Measurements from ENCODE around the gene CDK14.
"Not testable (repeated sequence)": the region's sequence is repeated elsewhere in the genome, so short reads cannot be mapped to it uniquely, and the experiment has no call there.

CDK14 gene

GRCh38 chr7:90719155-90719554, 123.0 kb downstream of the CDK14 start:
- DNase-seq (ENCODE audit: low spot score), result no peak

- DNase-seq (ENCODE audit: low spot score), result no peak
Observed at GRCh38 chr7:90720984-90721760, 125.1 kb downstream of the CDK14 start.

- no peak for DNase-seq (ENCODE audit: low spot score)
Observed at GRCh38 chr7:90721869-90722431, 125.8 kb downstream of the CDK14 start.

GRCh38 chr7:90723233-90723632, 127.1 kb downstream of the CDK14 start:
- no peak for DNase-seq (ENCODE audit: low spot score)

GRCh38 chr7:90723866-90724265, 127.7 kb downstream of the CDK14 start:
- DNase-seq (ENCODE audit: low spot score), result no peak

GRCh38 chr7:90726120-90726519, 130.0 kb downstream of the CDK14 start:
- DNase-seq (ENCODE audit: low spot score), result no peak

GRCh38 chr7:90726623-90727022, 130.5 kb downstream of the CDK14 start:
- no peak for DNase-seq (ENCODE audit: low spot score)

GRCh38 chr7:90727412-90727811, 131.3 kb downstream of the CDK14 start:
- no peak for DNase-seq (ENCODE audit: low spot score)

GRCh38 chr7:90728568-90728967, 132.4 kb downstream of the CDK14 start:
- no peak for DNase-seq (ENCODE audit: low spot score)

- DNase-seq (ENCODE audit: low spot score), result not testable (repeated sequence)
Observed at GRCh38 chr7:90735611-90736280, 139.6 kb downstream of the CDK14 start.

GRCh38 chr7:90736316-90736715, 140.2 kb downstream of the CDK14 start:
- DNase-seq (ENCODE audit: low spot score), result no peak

- no peak for DNase-seq (ENCODE audit: low spot score)
Observed at GRCh38 chr7:90736968-90737939, 141.1 kb downstream of the CDK14 start.

GRCh38 chr7:90738249-90738648, 142.1 kb downstream of the CDK14 start:
- no peak for DNase-seq (ENCODE audit: low spot score)

GRCh38 chr7:90739716-90740115, 143.6 kb downstream of the CDK14 start:
- no peak for DNase-seq (ENCODE audit: low spot score)

- no peak for DNase-seq (ENCODE audit: low spot score)
Observed at GRCh38 chr7:90740386-90740785, 144.3 kb downstream of the CDK14 start.

- no peak for DNase-seq (ENCODE audit: low spot score)
Observed at GRCh38 chr7:90743626-90744025, 147.5 kb downstream of the CDK14 start.

- no peak for DNase-seq (ENCODE audit: low spot score)
Observed at GRCh38 chr7:90747516-90747915, 151.4 kb downstream of the CDK14 start.

- no peak for DNase-seq (ENCODE audit: low spot score)
Observed at GRCh38 chr7:90749262-90749661, 153.1 kb downstream of the CDK14 start.

GRCh38 chr7:90749774-90750173, 153.7 kb downstream of the CDK14 start:
- no peak for DNase-seq (ENCODE audit: low spot score)

- no peak for DNase-seq (ENCODE audit: low spot score)
Observed at GRCh38 chr7:90751595-90751994, 155.5 kb downstream of the CDK14 start.

- DNase-seq (ENCODE audit: low spot score), result no peak
Observed at GRCh38 chr7:90752051-90752450, 155.9 kb downstream of the CDK14 start.

GRCh38 chr7:90755041-90755440, 158.9 kb downstream of the CDK14 start:
- DNase-seq (ENCODE audit: low spot score), result no peak
